HepG2 (cell line): ENCODE measurements around the gene ULK4. TPM values are rescaled to one million over a fixed set of nuclear protein-coding genes. Genes with fewer than 3 reads are reported as not detected.

Source experiments
- CREB1 ChIP-seq, 2 experiments: fragments of 450-650 bp in 1 of 2; IDR thresholded peaks; 2 replicates each; pipeline ENCODE4 v1.6.1; 2016 to 2017; ENCODE audit warnings: control low read depth in 1 of 2, mild to moderate bottlenecking in 1 of 2, missing compliant biosample characterization in 1 of 2, missing genetic modification characterization in 1 of 2
- EP300 ChIP-seq, 3 experiments: sonication (generic) in 1 of 3; formaldehyde crosslinking in 1 of 3; IDR thresholded peaks; 2 replicates each; pipeline versions ENCODE4 v1.5.1 to v1.6.1; 2011 to 2020; ENCODE audit warnings: low read depth in 2 of 3, low read length in 2 of 3, borderline replicate concordance in 1 of 3, improper control_type of control experiment in 1 of 3, mild to moderate bottlenecking in 1 of 3, missing genetic modification reagents in 1 of 3, moderate library complexity in 1 of 3
- MEIS1 ChIP-seq: sonication (generic); formaldehyde crosslinking; IDR thresholded peaks from 2 replicates; pipeline ENCODE4 v1.9.0; 2021; ENCODE audit warnings: mild to moderate bottlenecking, missing genetic modification reagents, moderate library complexity, borderline replicate concordance
- MXD1 ChIP-seq: sonication (generic); formaldehyde crosslinking; IDR thresholded peaks from 2 replicates; pipeline ENCODE4 v1.4.0; 2020; ENCODE audit warnings: mild to moderate bottlenecking, missing genetic modification reagents
- PBX2 ChIP-seq: IDR thresholded peaks from 2 replicates; pipeline ENCODE4 v1.6.1; 2016; ENCODE audit warnings: control low read depth
- PRPF4 ChIP-seq: fragments of 200-400 bp; formaldehyde crosslinking; IDR thresholded peaks from 2 replicates; pipeline ENCODE4 v1.6.1; 2016; ENCODE audit warnings: low read length, low read depth; ENCODE audit not compliant: poor library complexity, severe bottlenecking
- SMAD9 ChIP-seq: sonication (generic); formaldehyde crosslinking; IDR thresholded peaks from 2 replicates; pipeline ENCODE4 v1.5.1; 2020; ENCODE audit warnings: mild to moderate bottlenecking, missing genetic modification reagents
- SOX13 ChIP-seq, 3 experiments: fragments of 450-650 bp in 1 of 3; sonication (generic) in 1 of 3; formaldehyde crosslinking in 1 of 3; IDR thresholded peaks in 2 of 3; conservative IDR thresholded peaks in 1 of 3; 2 replicates each; pipeline versions ENCODE4 v1.5.0 to v1.6.1; 2016 to 2020; ENCODE audit warnings: antibody characterized with exemption in 1 of 3, mild to moderate bottlenecking in 1 of 3, missing compliant biosample characterization in 1 of 3, missing genetic modification reagents in 1 of 3, moderate library complexity in 1 of 3
- ZBTB43 ChIP-seq: sonication (generic); formaldehyde crosslinking; conservative IDR thresholded peaks from 2 replicates; pipeline ENCODE4 v1.4.0; 2020; ENCODE audit warnings: missing genetic modification reagents
- ZFP37 ChIP-seq: sonication (generic); formaldehyde crosslinking; IDR thresholded peaks from 2 replicates; pipeline ENCODE4 v1.4.0; 2020; ENCODE audit warnings: missing genetic modification reagents, borderline replicate concordance
- ZMYM2 ChIP-seq: sonication (generic); formaldehyde crosslinking; IDR thresholded peaks from 2 replicates; pipeline ENCODE4 v1.8.0; 2022; ENCODE audit warnings: mild to moderate bottlenecking, missing genetic modification reagents
- ZNF18 ChIP-seq: sonication (generic); formaldehyde crosslinking; IDR thresholded peaks from 2 replicates; pipeline ENCODE4 v1.8.0; 2022; ENCODE audit warnings: mild to moderate bottlenecking, missing genetic modification reagents; ENCODE audit not compliant: insufficient replicate concordance
- ZNF232 ChIP-seq: sonication (generic); formaldehyde crosslinking; IDR thresholded peaks from 2 replicates; pipeline ENCODE4 v1.4.0; 2020; ENCODE audit warnings: missing genetic modification reagents, borderline replicate concordance
- ZNF24 ChIP-seq: fragments of 450-650 bp; IDR thresholded peaks from 2 replicates; pipeline ENCODE4 v1.6.1; 2017; ENCODE audit warnings: antibody characterized with exemption, mild to moderate bottlenecking
- ZNF275 ChIP-seq: sonication (generic); formaldehyde crosslinking; IDR thresholded peaks from 2 replicates; pipeline ENCODE4 v1.8.0; 2022; ENCODE audit warnings: missing genetic modification reagents, mild to moderate bottlenecking, inconsistent platforms, borderline replicate concordance
- ZNF282 ChIP-seq: fragments of 450-650 bp; IDR thresholded peaks from 2 replicates; pipeline ENCODE4 v1.6.1; 2018; ENCODE audit not compliant: partially characterized antibody
- ZNF619 ChIP-seq: sonication (generic); formaldehyde crosslinking; IDR thresholded peaks from 2 replicates; pipeline ENCODE4 v1.4.0; 2020; ENCODE audit warnings: mild to moderate bottlenecking, missing genetic modification reagents
- polyA plus RNA-seq, 8 experiments: library from polyadenylated mRNA; depleted of rRNA in 3 of 8; stranded (reverse) in 7 of 8; unstranded in 1 of 8; fragments of >200 nt; fragmentation: Illumina TruSeq in 4 of 8; extraction: Trizol in 4 of 8; gene quantifications; 2 replicates each; pipeline versions ENCODE4 v1.2.1 to v1.2.3, GENCODE V29; 2011 to 2016; ENCODE audit warnings: low read depth in 4 of 8, missing spikeins in 1 of 8, mixed read lengths in 1 of 8; ENCODE audit not compliant: insufficient read depth in 1 of 8
- total RNA-seq, 5 experiments: library from RNA; depleted of rRNA; stranded (reverse); fragments of >200 nt; fragmentation: Illumina TruSeq; extraction: Trizol; gene quantifications; 2 replicates each; pipeline ENCODE4 v1.2.3, GENCODE V29; 2016; ENCODE audit warnings: low read depth in 1 of 5

The ULK4 gene
- total and polyA plus RNA-seq, 2 of the 13 experiments (the other 11 are each of a cell fraction or from before 2014, with no cell fraction given): 6.7 to 11.8 TPM

- no peak for TF ChIP-seq PRPF4
- no peak for TF ChIP-seq ZFP37 (CRISPR knock-in tag)
- TF ChIP-seq MXD1 (CRISPR knock-in tag): no peak
- no peak for TF ChIP-seq ZNF275
- no peak for TF ChIP-seq CREB1 (IDR thresholded peaks at IDR 0.05)
- no peak for TF ChIP-seq CREB1 (CRISPR knock-in tag; IDR thresholded peaks at IDR 0.05)
- TF ChIP-seq ZNF282: no peak
- no peak for TF ChIP-seq ZNF619 (CRISPR knock-in tag)
- TF ChIP-seq EP300 (IDR thresholded peaks at IDR 0.05; ENCODE audit: low read depth in 2 of 2, low read length in 2 of 2): 0 out of 4 replicates have a peak, but pooled peaks of 1 of the 2 experiments have one; percentile 17
- TF ChIP-seq EP300 (CRISPR knock-in tag; IDR thresholded peaks at IDR 0.05; ENCODE audit: borderline replicate concordance): peak; percentile 51; the same call in 1 of the 2 replicates
- no peak for TF ChIP-seq SMAD9 (CRISPR knock-in tag)
- no peak for TF ChIP-seq PBX2 (CRISPR knock-in tag)
- peak; percentile 44; the same call in 1 of the 2 replicates for TF ChIP-seq MEIS1 (CRISPR knock-in tag)
- TF ChIP-seq ZNF18 (CRISPR knock-in tag): no peak
- peak; percentile 52; the same call in 1 of the 2 replicates for TF ChIP-seq ZMYM2 (CRISPR knock-in tag)
- no peak for TF ChIP-seq ZNF232 (CRISPR knock-in tag)
- TF ChIP-seq SOX13 (IDR thresholded peaks at IDR 0.05): peak; percentile 7; the same call in 1 of the 2 replicates
- peak in 1 of 2 experiments; percentile 73; a peak in 2 of 4 replicates for TF ChIP-seq SOX13 (CRISPR knock-in tag; conservative IDR thresholded peaks at IDR 0.05 in 1 of 2, IDR thresholded peaks at IDR 0.05 in 1 of 2)
- no peak for TF ChIP-seq ZNF24
- TF ChIP-seq ZBTB43 (CRISPR knock-in tag): 0 out of 2 replicates have a peak, but pooled peaks have one; percentile 16
These were observed 684.0 kb downstream of the ULK4 start (continued) for GRCh38 chr3:41277790-41278465.
